Keratinocyte (primary cell): Measurements from ENCODE around the gene PRR20G.

Source experiments
- EZH2 ChIP-seq: IDR thresholded peaks from one replicate; pipeline ENCODE4 v1.6.1; 2012; ENCODE audit warnings: inconsistent platforms, mild to moderate bottlenecking, low read length, moderate library complexity
- TF ChIP-seq, protein P1 (sequence below), 3 experiments: IDR thresholded peaks in 1 of 3; conservative IDR thresholded peaks in 1 of 3; optimal IDR thresholded peaks in 1 of 3; 2 replicates in 2 of 3; 3 replicates in 1 of 3; pipeline versions ENCODE3 to v1.5.1; 2011; ENCODE audit warnings: low read length in 3 of 3, mild to moderate bottlenecking in 3 of 3, moderate library complexity in 2 of 3, control low read depth in 1 of 3, inconsistent platforms in 1 of 3; ENCODE audit not compliant: insufficient read depth in 2 of 3; ENCODE audit errors: extremely low read depth in 1 of 3

- TF ChIP-seq, protein P1, sequence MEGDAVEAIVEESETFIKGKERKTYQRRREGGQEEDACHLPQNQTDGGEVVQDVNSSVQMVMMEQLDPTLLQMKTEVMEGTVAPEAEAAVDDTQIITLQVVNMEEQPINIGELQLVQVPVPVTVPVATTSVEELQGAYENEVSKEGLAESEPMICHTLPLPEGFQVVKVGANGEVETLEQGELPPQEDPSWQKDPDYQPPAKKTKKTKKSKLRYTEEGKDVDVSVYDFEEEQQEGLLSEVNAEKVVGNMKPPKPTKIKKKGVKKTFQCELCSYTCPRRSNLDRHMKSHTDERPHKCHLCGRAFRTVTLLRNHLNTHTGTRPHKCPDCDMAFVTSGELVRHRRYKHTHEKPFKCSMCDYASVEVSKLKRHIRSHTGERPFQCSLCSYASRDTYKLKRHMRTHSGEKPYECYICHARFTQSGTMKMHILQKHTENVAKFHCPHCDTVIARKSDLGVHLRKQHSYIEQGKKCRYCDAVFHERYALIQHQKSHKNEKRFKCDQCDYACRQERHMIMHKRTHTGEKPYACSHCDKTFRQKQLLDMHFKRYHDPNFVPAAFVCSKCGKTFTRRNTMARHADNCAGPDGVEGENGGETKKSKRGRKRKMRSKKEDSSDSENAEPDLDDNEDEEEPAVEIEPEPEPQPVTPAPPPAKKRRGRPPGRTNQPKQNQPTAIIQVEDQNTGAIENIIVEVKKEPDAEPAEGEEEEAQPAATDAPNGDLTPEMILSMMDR (optimal IDR thresholded peaks at IDR 0.05 in 1 of 3, IDR thresholded peaks at IDR 0.05 in 1 of 3, conservative IDR thresholded peaks at IDR 0.05 in 1 of 3; ENCODE audit: extremely low read depth in 1 of 3, insufficient read depth in 2 of 3, low read length in 3 of 3) = peak; percentile 44 to 78 (median 52)
- no peak for TF ChIP-seq EZH2
These were observed 33.1 kb downstream of the PRR20G start for GRCh38 chr3:127254730-127255129.
